IMR-90 (cell line): ENCODE data around the gene NPAS3. TPM values are rescaled to one million over a fixed set of nuclear protein-coding genes. Genes with fewer than 3 reads are reported as not detected.

Source experiments
- ATAC-seq: fragments of 200-7000 bp; cut with Tn5 transposase; 2 replicates; pipeline ENCODE4 v1.9.1; 2020; ENCODE audit warnings: low read depth, mild to moderate bottlenecking, moderate library complexity
- BruUV-seq: library from RNA; stranded (reverse); fragments of 400-500 nt; replicated peaks from 2 replicates; lab custom pipeline; 2021; lab: Mats Ljungman, UMichigan
- CTCF ChIA-PET: fragments of 300-600 bp; formaldehyde crosslinking; extraction: SDS; loops from one replicate; lab custom pipeline; 2021; ENCODE audit warnings: antibody characterized with exemption; lab: Yijun Ruan, JAX
- POLR2A ChIA-PET: fragments of 300-600 bp; sonication (Branson Sonifier 250); formaldehyde crosslinking; loops from one replicate; lab custom pipeline; 2022; ENCODE audit warnings: antibody characterized with exemption; ENCODE audit not compliant: unreplicated experiment; lab: Charles Lee
- DNase-seq: peaks from one replicate; pipeline ENCODE4 v3.0.0; 2013
- H2AFZ ChIP-seq: replicated peaks from 2 replicates; pipeline ENCODE3; 2013; ENCODE audit warnings: low read length, mild to moderate bottlenecking; ENCODE audit not compliant: poor library complexity
- H2AK5ac ChIP-seq: 2 replicates; pipeline ENCODE4 v1.6.1; 2013; ENCODE audit warnings: low read depth, low read length, inconsistent platforms
- H2AK9ac ChIP-seq: replicated peaks from 2 replicates; pipeline ENCODE3; 2013; ENCODE audit warnings: mild to moderate bottlenecking, low read depth, low read length, moderate library complexity; ENCODE audit not compliant: poor library complexity
- H2BK120ac ChIP-seq: 2 replicates; pipeline ENCODE4 v1.6.1; 2013; ENCODE audit warnings: low read depth, low read length, inconsistent platforms
- H2BK15ac ChIP-seq: 3 replicates; pipeline ENCODE4 v1.6.1; 2013; ENCODE audit warnings: low read depth, low read length, inconsistent platforms
- H2BK20ac ChIP-seq: 2 replicates; pipeline ENCODE4 v1.6.1; 2013; ENCODE audit warnings: low read depth, mild to moderate bottlenecking, inconsistent platforms, low read length, moderate library complexity
- H2BK5ac ChIP-seq: 2 replicates; pipeline ENCODE4 v1.6.1; 2013; ENCODE audit warnings: mild to moderate bottlenecking, low read depth, low read length, inconsistent platforms; ENCODE audit not compliant: poor library complexity, severe bottlenecking
- H3K14ac ChIP-seq: replicated peaks from 2 replicates; pipeline ENCODE4 v1.6.1; 2013; ENCODE audit warnings: low read depth, low read length, inconsistent platforms
- H3K18ac ChIP-seq: 2 replicates; pipeline ENCODE4 v1.6.1; 2013; ENCODE audit warnings: low read depth, low read length, control low read depth
- H3K23ac ChIP-seq: 2 replicates; pipeline ENCODE4 v1.6.1; 2013; ENCODE audit warnings: low read depth, low read length, inconsistent platforms
- H3K27ac ChIP-seq: 2 replicates; pipeline ENCODE4 v1.5.1; 2013; ENCODE audit warnings: mild to moderate bottlenecking, control low read depth, low read length; ENCODE audit not compliant: insufficient read depth
- H3K27me3 ChIP-seq: 2 replicates; pipeline ENCODE4 v1.6.1; 2013; ENCODE audit warnings: low read length; ENCODE audit not compliant: control insufficient read depth, insufficient read depth
- H3K36me3 ChIP-seq: 2 replicates; pipeline ENCODE4 v1.6.1; 2013; ENCODE audit warnings: low read length, mixed read lengths; ENCODE audit not compliant: control insufficient read depth, insufficient read depth
- H3K4ac ChIP-seq: 2 replicates; pipeline ENCODE4 v1.6.1; 2013; ENCODE audit warnings: low read depth, low read length, inconsistent platforms
- H3K4me1 ChIP-seq: 2 replicates; pipeline ENCODE4 v1.6.1; 2013; ENCODE audit warnings: low read length, mixed read lengths; ENCODE audit not compliant: control insufficient read depth, insufficient read depth
- H3K4me2 ChIP-seq: 2 replicates; pipeline ENCODE4 v1.6.1; 2013; ENCODE audit warnings: low read depth, mild to moderate bottlenecking, control low read depth, low read length, moderate library complexity
- H3K4me3 ChIP-seq: 2 replicates; pipeline ENCODE4 v1.5.1; 2013; ENCODE audit warnings: low read depth, mild to moderate bottlenecking, control low read depth, low read length, moderate library complexity; ENCODE audit not compliant: insufficient read depth
- H3K56ac ChIP-seq: 2 replicates; pipeline ENCODE4 v1.6.1; 2013; ENCODE audit warnings: low read length, inconsistent platforms; ENCODE audit not compliant: insufficient read depth; ENCODE audit errors: extremely low read depth
- H3K79me1 ChIP-seq, 2 experiments: 2 replicates each; pipeline ENCODE4 v1.6.1; 2013; ENCODE audit warnings: low read length in 2 of 2, inconsistent platforms in 1 of 2, low read depth in 1 of 2
- H3K9ac ChIP-seq: 2 replicates; pipeline ENCODE4 v1.6.1; 2013; ENCODE audit warnings: low read depth, low read length, control low read depth
- H3K9me1 ChIP-seq: 2 replicates; pipeline ENCODE4 v1.6.1; 2013; ENCODE audit warnings: low read length, inconsistent platforms; ENCODE audit not compliant: insufficient read depth
- H3K9me3 ChIP-seq: 2 replicates; pipeline ENCODE4 v1.6.1; 2013; ENCODE audit warnings: low read length; ENCODE audit not compliant: control insufficient read depth, insufficient read depth
- H4K20me1 ChIP-seq: 2 replicates; pipeline ENCODE4 v1.6.1; 2013; ENCODE audit warnings: low read length, inconsistent platforms; ENCODE audit not compliant: insufficient read depth
- H4K5ac ChIP-seq: 2 replicates; pipeline ENCODE4 v1.6.1; 2013; ENCODE audit warnings: mild to moderate bottlenecking, low read depth, low read length, control low read depth
- H4K8ac ChIP-seq, 2 experiments: 2 replicates each; pipeline ENCODE4 v1.6.1; 2013; ENCODE audit warnings: low read depth in 2 of 2, low read length in 2 of 2, control low read depth in 1 of 2, inconsistent platforms in 1 of 2
- H4K91ac ChIP-seq: 2 replicates; pipeline ENCODE4 v1.6.1; 2013; ENCODE audit warnings: low read depth, low read length, inconsistent platforms; ENCODE audit not compliant: insufficient read depth
- BHLHE40 ChIP-seq: fragments of 150-350 bp; IDR thresholded peaks from 2 replicates; pipeline ENCODE4 v1.6.1; 2016; ENCODE audit warnings: mild to moderate bottlenecking, low read depth, low read length
- CEBPB ChIP-seq: IDR thresholded peaks from 2 replicates; pipeline ENCODE4 v1.6.1; 2012; ENCODE audit warnings: low read depth, low read length, improper control_type of control experiment
- CHD1 ChIP-seq: IDR thresholded peaks from 2 replicates; pipeline ENCODE4 v1.6.1; 2012; ENCODE audit warnings: low read depth, low read length, improper control_type of control experiment
- CTCF ChIP-seq: conservative IDR thresholded peaks from 2 replicates; pipeline ENCODE4 v1.5.1; 2012; ENCODE audit warnings: mild to moderate bottlenecking, low read depth, low read length, improper control_type of control experiment
- FOS ChIP-seq: fragments of 150-350 bp; IDR thresholded peaks from 2 replicates; pipeline ENCODE4 v1.6.1; 2016; ENCODE audit warnings: low read depth, low read length
- MAFK ChIP-seq: IDR thresholded peaks from 2 replicates; pipeline ENCODE4 v1.6.1; 2012; ENCODE audit warnings: low read depth, low read length, improper control_type of control experiment
- MAZ ChIP-seq: IDR thresholded peaks from 2 replicates; pipeline ENCODE4 v1.6.1; 2012; ENCODE audit warnings: low read depth, mild to moderate bottlenecking, low read length, improper control_type of control experiment, moderate library complexity, borderline replicate concordance
- MXI1 ChIP-seq: IDR thresholded peaks from 2 replicates; pipeline ENCODE4 v1.6.1; 2012; ENCODE audit warnings: low read depth, mild to moderate bottlenecking, low read length, moderate library complexity, borderline replicate concordance
- NFE2L2 ChIP-seq: fragments of 150-350 bp; IDR thresholded peaks from 2 replicates; pipeline ENCODE4 v1.6.1; 2016; ENCODE audit warnings: low read depth, mild to moderate bottlenecking, low read length
- POLR2A ChIP-seq: IDR thresholded peaks from 2 replicates; pipeline ENCODE4 v1.6.1; 2012; ENCODE audit warnings: mild to moderate bottlenecking, low read depth, low read length
- RAD21 ChIP-seq: IDR thresholded peaks from 2 replicates; pipeline ENCODE4 v1.6.1; 2012; ENCODE audit warnings: low read length, improper control_type of control experiment
- RCOR1 ChIP-seq: IDR thresholded peaks from 2 replicates; pipeline ENCODE4 v1.6.1; 2012; ENCODE audit warnings: mild to moderate bottlenecking, low read length, improper control_type of control experiment; ENCODE audit not compliant: insufficient replicate concordance
- RFX5 ChIP-seq: IDR thresholded peaks from 2 replicates; pipeline ENCODE4 v1.8.0; 2012; ENCODE audit warnings: low read depth, mild to moderate bottlenecking, low read length, moderate library complexity
- SMC3 ChIP-seq: fragments of 150-350 bp; IDR thresholded peaks from 2 replicates; pipeline ENCODE4 v1.6.1; 2016; ENCODE audit warnings: low read depth, mild to moderate bottlenecking, antibody characterized with exemption, low read length, moderate library complexity
- WGBS, 2 experiments: methylation state at CpG; one replicate each; pipeline versions ENCODE4 v1.1.5 to v1.1.7; 2013; ENCODE audit warnings: missing lambda C conversion rate in 2 of 2; ENCODE audit not compliant: insufficient read length in 1 of 2; ENCODE audit errors: extremely low coverage in 2 of 2; 5-methylcytosine and 5-hydroxymethylcytosine counted together
- dilution Hi-C: fragments of 300-500 bp; cut with HindIII; formaldehyde crosslinking; loops from one replicate; pipeline ENCODE4 v1.14.3; 2018; ENCODE audit warnings: low sequenced_read_pairs; ENCODE audit not compliant: unreplicated experiment
- in situ Hi-C: fragments of 300-500 bp; cut with MboI; formaldehyde crosslinking; loops from 3 replicates; pipeline ENCODE4 v1.14.3; 2019; ENCODE audit warnings: low sequenced_read_pairs, inconsistent platforms, mixed read lengths
- intact Hi-C: fragments of 100-400 bp; cut with micrococcal nuclease; formaldehyde crosslinking; loops from 2 replicates; pipeline ENCODE4 v1.10.0; 2022
- polyA plus RNA-seq, 3 experiments: library from polyadenylated mRNA; depleted of rRNA; stranded (reverse); fragments of >200 nt; gene quantifications; 2 replicates each; pipeline ENCODE4 v1.2.3, GENCODE V29; 2012; ENCODE audit warnings: low replicate concordance in 1 of 3
- total RNA-seq: library from RNA; depleted of rRNA; stranded (reverse); fragments of >200 nt; gene quantifications from 2 replicates; pipeline ENCODE4 v1.2.3, GENCODE V29; 2012
- TF ChIP-seq, protein P1 (sequence below): fragments of 150-350 bp; IDR thresholded peaks from 2 replicates; pipeline ENCODE4 v1.6.1; 2016; ENCODE audit warnings: low read depth, mild to moderate bottlenecking, low read length, moderate library complexity, borderline replicate concordance
- TF ChIP-seq, protein P2 (sequence below): fragments of 150-350 bp; IDR thresholded peaks from 2 replicates; pipeline ENCODE4 v1.6.1; 2017; ENCODE audit warnings: mild to moderate bottlenecking, antibody characterized with exemption, low read length, low read depth

NPAS3 gene
- total and polyA plus RNA-seq, 2 of the 4 experiments (the other 2 are of a cell fraction) = not detected

DNA sequence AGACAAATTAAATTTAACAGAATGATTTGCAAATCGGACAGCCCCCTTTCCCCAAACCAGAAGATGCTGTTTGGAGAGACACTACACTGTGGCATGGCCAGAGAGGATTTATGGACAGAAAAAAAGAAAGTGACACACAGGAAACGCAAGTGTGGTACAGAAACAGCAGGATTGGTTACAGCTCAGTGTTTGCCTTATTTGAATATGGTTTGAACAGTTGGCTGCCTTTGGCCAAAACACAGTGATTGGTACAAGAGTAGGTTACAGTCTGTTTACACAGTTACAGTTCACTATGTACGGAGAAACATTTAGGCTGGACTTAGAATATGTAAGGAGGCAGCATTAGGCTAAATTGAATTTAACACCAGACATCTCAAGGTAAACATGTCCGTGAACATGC lies 335.3 kb downstream of the NPAS3 start:
- 23% methylated on average over 2 of the region's 4 CpGs; no CpG with 5 or more reads in 1 of the 2 experiments for WGBS, 2 experiments
- no TSS peak for BruUV-seq
- H3K4me3 ChIP-seq = no peak overlapping the region

More for the DNA sequence above, 335.3 kb downstream of the NPAS3 start:
- no peaks in the 10 kb centered on the region for H3K36me3 ChIP-seq
- TF ChIP-seq MXI1 (no peak), CTCF (no peak), MAZ (no peak), FOS (no peak), POLR2A (no peak), SMC3 (no peak), CHD1 (no peak), RAD21 (no peak), MAFK (no peak), RFX5 (no peak), CEBPB (no peak), BHLHE40 (no peak), NFE2L2 (no peak), RCOR1 (no peak)
- TF ChIP-seq, protein P1, sequence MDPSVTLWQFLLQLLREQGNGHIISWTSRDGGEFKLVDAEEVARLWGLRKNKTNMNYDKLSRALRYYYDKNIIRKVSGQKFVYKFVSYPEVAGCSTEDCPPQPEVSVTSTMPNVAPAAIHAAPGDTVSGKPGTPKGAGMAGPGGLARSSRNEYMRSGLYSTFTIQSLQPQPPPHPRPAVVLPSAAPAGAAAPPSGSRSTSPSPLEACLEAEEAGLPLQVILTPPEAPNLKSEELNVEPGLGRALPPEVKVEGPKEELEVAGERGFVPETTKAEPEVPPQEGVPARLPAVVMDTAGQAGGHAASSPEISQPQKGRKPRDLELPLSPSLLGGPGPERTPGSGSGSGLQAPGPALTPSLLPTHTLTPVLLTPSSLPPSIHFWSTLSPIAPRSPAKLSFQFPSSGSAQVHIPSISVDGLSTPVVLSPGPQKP = no peak
- TF ChIP-seq, protein P2, sequence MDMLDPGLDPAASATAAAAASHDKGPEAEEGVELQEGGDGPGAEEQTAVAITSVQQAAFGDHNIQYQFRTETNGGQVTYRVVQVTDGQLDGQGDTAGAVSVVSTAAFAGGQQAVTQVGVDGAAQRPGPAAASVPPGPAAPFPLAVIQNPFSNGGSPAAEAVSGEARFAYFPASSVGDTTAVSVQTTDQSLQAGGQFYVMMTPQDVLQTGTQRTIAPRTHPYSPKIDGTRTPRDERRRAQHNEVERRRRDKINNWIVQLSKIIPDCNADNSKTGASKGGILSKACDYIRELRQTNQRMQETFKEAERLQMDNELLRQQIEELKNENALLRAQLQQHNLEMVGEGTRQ = no peak
- H3K4ac ChIP-seq = no peak overlapping the region
- no peak overlapping the region for H2BK20ac ChIP-seq
- dilution Hi-C loops (no loop called here), in situ Hi-C loops (no loop called here), intact Hi-C loops (no loop called here)
- H3K9me3 ChIP-seq = no peaks in the 10 kb centered on the region
- H3K18ac ChIP-seq = no peak overlapping the region
- no peaks in the 10 kb centered on the region for H3K79me1 ChIP-seq
- H2AK9ac ChIP-seq = no peak overlapping the region
- no peak overlapping the region for H2BK120ac ChIP-seq
- H3K27ac ChIP-seq = no peak overlapping the region
- H3K9ac ChIP-seq = no peak overlapping the region
- no peak overlapping the region for H2AFZ ChIP-seq
- no peaks in the 10 kb centered on the region for H4K20me1 ChIP-seq
- no peak overlapping the region for H2BK5ac ChIP-seq
- no peak overlapping the region for H2BK15ac ChIP-seq
- no peak overlapping the region for H3K4me2 ChIP-seq
- POLR2A ChIA-PET = no interaction called here
- H4K8ac ChIP-seq = no peak overlapping the region
- CTCF ChIA-PET = no interaction called here
- no peak overlapping the region for H3K14ac ChIP-seq
- no peak overlapping the region for H3K23ac ChIP-seq
- H3K56ac ChIP-seq = no peak overlapping the region
- no peaks in the 10 kb centered on the region for H3K27me3 ChIP-seq
- H3K9me1 ChIP-seq = no peaks in the 10 kb centered on the region
- no peaks in the 10 kb centered on the region for H3K4me1 ChIP-seq
- H2AK5ac ChIP-seq = no peak overlapping the region
- no peak overlapping the region for H4K5ac ChIP-seq
- no peak for DNase-seq
- ATAC-seq = no peak
- H4K91ac ChIP-seq = no peak overlapping the region
